Measurements from ENCODE around the gene DNM1. TPM values are rescaled to one million over a fixed set of nuclear protein-coding genes. Genes with fewer than 3 reads are reported as not detected.
"Not testable (repeated sequence)": the region's sequence is repeated elsewhere in the genome, so short reads cannot be mapped to it uniquely, and the experiment has no call there.

The DNM1 gene
- total RNA-seq, 1 experiment from 2014 or later, result 6.1 TPM

DNA sequence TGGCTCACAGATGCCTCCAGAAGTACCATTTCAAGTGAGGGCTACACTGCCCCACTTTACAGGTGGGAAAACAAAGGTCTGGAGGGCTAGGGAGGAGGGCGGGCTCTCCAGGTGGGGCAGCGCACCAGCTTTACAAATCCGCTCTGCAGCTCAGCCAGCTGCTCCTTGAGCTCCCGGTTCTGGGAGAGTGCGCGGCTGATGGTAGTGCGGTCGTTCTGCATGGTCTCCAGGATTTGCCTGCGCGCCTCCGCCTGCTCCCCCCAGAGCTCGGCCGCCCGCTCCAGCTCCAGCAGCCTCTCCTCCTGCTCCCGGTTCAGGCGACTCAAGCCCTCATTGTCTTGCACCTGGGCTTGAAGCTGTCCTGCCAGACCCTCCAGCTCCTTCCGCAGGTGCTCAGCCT is 57.2 kb downstream of the DNM1 start:
- DNase-seq (ENCODE audit: low spot score), result no peak
- in situ Hi-C loops (cut with HindIII; ENCODE audit: low sequenced_read_pairs), result no loop called here

DNA sequence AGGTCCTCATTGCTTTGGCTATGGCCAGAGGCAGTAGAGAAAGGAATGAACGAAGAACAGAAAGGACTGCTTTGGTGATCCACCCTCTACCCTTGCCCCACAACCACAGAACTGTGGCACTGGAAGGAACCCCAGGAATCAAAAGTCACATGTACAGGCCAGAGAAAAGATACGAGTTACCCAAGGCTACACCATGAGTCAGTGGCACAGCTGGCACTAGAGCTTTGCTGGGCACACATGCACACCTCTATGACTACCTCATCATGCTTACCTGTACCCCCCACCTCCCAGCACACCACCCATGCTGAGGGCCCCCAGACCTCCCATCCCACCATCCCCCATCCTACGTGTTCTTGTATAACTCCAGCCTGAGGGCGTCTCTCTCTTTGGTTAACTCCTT is 59.5 kb downstream of the DNM1 start:
- DNase-seq (ENCODE audit: low spot score), result no peak
- in situ Hi-C loops (cut with HindIII; ENCODE audit: low sequenced_read_pairs), result no loop called here

DNA sequence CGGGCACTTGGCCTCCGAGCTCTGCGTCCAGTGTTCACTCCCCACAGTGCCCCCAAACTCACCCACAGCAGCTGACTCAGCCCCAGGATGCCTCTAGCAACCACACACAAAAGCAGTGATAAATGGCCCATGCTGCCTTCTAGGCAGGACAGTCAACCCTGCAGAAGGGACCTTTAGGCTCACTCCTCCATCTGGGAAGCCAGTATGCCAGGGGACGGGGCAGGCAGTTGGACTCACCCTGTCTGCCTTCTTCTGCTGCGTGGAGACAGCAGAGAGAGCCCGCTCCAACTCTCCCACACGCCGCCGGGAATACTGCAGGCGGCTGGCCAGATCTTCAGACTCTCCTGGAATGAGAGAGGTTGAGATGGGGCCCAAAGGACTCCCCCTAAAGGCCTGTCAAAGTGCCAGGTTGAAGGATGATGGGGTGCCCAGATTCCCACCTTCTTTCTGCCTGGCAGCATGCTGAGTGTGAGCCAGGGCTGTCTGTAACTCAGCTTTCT is 62.2 kb downstream of the DNM1 start:
- no peak for DNase-seq (ENCODE audit: low spot score)
- in situ Hi-C loops (cut with HindIII; ENCODE audit: low sequenced_read_pairs), result no loop called here

DNA sequence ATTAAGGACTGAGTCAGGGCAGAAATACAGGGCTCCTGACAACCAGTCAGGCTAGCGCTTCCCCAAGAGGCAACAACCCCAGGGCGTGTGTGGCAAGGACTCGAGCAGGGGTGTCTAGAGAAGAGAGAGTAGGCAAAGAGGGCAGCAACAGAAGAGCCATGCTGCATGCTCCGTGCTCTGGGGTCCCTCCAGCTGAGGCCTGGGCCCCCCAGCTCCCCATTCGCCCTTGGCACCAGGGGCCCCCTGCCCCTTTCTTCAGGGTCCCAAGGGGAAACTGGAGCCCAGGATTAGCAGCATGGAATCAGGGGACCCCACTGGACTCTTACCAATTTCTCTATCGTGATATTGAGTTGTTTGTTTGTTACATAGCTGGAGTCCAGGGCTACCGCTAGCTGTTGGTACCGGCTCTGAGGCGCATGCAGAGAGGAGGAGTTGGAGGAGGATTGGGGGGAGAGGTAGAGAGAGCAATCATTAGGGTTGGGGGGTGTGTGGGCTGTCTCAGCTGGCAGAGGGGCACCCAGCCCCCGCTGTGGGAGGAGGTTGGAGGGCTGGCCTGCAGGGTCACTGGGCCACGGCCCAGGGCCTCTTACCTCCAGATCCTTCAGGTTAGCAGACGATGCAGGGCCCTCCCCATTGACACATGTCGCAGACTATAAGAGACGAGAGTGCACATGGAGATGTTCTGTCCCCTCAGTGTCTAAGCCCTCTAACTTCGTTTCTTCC is 63.9 kb downstream of the DNM1 start:
- DNase-seq (ENCODE audit: low spot score), result no peak
- in situ Hi-C loops (cut with HindIII; ENCODE audit: low sequenced_read_pairs), result no loop called here

DNA sequence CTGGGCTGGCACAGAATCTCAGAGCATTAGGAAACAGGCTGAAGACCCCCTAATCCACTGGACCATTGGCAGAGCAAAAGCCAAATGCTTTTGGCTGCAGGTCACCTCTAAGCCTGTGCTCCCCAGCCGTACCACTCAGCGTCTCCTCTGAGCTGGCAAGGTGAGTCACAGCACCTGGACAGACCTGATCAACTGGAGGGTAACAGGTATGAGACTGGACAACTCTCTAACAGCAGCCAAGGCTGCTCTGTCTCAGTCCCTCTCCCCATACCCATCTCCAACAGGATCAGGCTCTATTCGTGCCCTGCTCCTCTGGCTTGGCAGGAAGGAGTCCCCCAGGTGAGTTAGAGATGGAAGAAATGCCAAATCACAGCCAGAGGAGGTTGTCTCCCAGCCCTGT is 67.9 kb downstream of the DNM1 start:
- in situ Hi-C loops (cut with HindIII; ENCODE audit: low sequenced_read_pairs), result no loop called here
- DNase-seq (ENCODE audit: low spot score), result no peak

DNA sequence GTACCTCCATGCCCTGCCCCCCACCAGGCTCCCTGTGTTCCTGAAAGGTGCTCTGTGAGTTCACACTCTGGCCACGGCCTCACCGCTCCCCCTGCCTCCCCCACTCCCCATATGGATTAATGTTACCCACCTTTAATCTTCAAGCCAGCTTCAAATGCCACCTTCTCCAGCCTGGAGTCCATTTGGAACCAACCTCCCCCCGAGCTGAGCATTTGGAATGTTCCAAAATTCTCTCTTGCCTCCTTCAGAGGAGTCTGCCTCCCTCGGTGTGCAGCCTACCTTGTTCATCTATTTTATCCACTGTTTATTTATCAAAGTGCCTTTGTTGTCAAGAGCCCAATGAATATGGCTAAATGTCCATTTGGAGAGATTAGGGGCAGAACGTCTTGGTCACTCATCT is 68.3 kb downstream of the DNM1 start:
- in situ Hi-C loops (cut with HindIII; ENCODE audit: low sequenced_read_pairs), result no loop called here
- no peak for DNase-seq (ENCODE audit: low spot score)

DNA sequence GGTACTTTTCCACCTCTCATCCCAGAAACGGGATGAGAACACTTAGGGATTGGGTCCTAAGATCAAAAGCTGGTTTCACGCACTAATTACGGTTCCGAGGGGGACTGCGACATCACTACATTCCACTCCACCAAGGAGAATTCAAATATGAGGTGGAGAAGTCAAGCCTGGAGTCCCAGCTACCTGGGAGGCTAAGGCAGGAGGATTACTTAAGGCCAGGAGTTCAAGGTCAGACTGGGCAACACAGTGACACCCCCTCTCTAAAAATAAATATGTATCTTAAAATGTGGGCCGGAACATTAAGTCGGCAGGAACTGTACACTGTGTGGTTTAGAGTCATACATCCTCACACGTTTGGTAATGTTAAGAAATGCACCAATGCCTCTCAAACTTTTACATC is 71.1 kb downstream of the DNM1 start:
- DNase-seq (ENCODE audit: low spot score), result no peak
- in situ Hi-C loops (cut with HindIII; ENCODE audit: low sequenced_read_pairs), result no loop called here

DNA sequence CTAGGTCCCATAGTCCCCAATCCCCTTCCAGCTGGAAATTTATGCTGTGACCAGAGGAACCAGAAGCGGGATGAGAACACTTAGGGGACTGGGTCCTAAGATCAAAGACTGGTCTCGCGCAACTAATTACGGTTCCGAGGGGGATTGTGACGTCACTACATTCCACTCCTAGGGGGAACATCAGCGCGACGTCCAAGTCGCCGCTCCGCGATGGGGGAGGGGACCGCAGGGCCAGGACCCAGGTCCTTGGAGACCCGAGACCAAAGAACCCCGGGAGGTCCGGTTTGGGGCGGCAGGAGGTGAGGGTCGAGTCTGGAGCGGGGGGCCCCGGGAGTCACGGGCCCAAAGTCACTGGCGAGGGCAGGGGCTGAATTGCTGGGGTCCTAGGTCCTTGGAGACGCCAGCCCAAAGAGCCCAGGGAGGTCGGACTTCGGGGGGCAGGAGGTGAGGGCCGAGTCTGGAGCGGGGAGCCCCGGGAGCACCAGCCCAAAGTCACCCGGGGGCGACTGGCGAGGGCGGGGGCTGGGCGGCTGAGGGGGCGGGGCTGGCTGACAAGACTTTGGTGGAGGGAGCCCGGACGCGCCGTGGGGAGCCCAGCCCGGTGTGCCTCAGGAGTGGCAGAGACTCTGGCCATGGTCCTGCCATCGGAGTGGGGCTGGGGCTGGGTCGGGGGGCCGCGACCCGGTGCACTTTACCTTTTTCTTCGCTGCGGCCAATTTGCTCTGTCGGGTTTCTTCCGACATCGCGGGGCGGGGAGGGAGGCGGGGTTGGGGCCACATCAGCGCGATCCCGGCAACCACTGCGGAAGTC is 72.2 kb downstream of the DNM1 start, which contains the start of gene GOLGA2:
TSS of gene GOLGA2 (minus strand) at position 810 of the 810 bp plus-strand sequence. CDS start at position 779, 31 bp downstream.
- DNase-seq (ENCODE audit: low spot score), result peak; percentile 19
- in situ Hi-C loops (cut with HindIII; ENCODE audit: low sequenced_read_pairs), result no loop called here

DNA sequence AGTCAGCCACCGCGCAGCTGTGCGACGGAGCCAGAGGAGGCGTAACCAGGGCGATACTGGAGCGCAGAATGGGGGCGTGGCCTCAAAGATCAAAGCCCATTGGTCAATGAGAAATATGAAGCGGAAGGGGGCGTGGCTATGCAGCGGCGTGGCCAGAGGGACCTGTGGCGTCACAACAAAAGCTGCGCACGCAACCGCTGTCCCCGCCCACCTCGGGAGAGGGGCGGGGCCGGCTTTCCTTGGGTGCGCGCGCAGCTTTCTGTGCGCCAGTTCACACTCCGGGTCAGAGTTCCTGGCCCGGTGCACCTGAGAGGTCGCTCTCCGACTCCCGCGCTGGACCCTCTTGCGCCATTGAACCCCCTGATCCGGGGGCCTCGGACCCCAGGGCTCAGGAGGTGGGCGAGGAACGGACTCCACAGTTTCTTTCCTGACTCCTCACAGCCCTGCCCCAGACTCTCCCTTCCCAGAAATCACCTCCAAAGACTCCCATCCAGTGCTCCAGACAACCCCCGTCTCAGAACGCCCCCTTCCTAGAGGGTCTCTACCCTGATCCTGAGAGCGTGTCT is 72.9 kb downstream of the DNM1 start, which contains the start of gene SWI5:
TSS of gene SWI5 (plus strand) at position 269 of the 566 bp plus-strand sequence.
- DNase-seq (ENCODE audit: low spot score), result peak; percentile 99
- in situ Hi-C loops (cut with HindIII; ENCODE audit: low sequenced_read_pairs), result no loop called here

DNA sequence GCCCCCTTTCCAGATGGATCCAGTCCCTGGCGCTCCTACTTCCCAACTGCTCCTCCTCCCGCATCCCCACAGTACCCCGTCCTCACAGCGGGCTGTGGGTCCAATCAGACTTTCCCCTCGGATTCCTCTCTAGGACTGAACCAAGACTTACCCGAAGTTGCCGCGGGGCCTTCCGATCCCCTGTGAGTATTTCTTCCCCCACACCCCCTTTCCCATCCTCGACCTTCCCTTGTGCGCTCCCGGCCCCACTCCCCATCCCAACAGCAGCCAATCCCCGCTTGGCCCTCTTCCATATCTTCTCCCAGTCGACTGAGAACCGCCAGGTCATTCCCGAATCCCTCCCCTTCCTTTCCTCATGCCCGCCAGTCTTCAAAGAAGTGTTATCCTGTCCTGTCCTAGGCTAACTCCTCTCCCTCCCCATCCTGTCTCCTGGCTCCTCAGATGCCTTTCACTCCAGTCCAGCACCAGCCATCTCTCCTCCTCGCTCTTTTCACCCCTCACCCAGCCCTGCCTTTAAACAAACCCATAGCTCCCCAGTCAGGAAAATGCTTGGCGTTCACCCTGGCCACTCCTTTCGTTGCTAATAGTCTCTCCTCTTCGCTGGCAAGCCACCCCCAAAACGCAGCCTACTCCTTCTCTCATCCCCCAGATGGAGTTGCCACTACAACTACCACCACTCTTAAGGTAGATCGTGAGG is 73.5 kb downstream of the DNM1 start:
- peak; percentile 39 for DNase-seq (ENCODE audit: low spot score)
- in situ Hi-C loops (cut with HindIII; ENCODE audit: low sequenced_read_pairs), result no loop called here

DNA sequence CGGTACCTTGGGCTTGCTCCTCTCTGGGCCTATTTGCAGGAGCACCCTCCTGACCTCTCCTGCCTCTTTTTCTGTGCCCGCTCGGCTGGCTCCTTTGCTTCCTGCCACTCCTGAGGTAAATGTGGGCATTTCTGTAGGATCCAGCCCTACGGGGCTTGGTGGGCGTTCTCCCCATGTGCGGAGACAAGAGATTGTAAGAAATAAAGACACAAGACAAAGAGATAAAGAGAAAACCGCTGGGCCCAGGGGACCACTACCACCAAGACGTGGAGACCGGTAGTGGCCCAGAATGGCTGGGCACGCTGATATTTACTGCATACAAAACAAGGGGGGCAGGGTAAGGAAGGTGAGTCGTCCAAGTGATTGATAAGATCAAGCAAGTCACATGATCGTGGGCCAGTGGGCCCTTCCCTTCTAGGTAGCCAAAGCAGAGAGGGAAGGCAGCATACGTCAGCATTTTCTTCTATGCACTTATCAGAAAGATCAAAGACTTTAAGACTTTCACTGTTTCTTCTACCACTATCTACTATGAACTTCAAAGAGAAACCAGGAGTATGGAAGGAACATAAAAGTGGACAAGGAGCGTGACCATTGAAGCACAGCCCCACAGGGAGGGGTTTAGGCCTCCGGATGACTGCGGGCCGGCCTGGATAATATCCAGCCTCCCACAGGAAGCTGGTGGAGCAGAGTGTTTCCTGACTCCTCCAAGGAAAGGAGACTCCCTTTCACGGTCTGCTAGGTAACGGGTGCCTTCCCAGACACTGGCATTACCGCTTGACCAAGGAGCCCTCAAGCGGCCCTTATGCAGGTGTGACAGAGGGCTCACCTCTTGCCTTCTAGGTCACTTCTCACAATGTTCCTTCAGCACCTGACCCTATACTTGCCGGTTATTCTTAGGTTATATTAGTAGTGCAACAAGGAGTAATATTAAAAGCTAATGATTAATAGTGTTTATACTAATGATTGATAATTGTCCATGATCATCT is 76.2 kb downstream of the DNM1 start:
- DNase-seq (ENCODE audit: low spot score); in situ Hi-C loops (cut with HindIII; ENCODE audit: low sequenced_read_pairs): not testable (repeated sequence)

DNA sequence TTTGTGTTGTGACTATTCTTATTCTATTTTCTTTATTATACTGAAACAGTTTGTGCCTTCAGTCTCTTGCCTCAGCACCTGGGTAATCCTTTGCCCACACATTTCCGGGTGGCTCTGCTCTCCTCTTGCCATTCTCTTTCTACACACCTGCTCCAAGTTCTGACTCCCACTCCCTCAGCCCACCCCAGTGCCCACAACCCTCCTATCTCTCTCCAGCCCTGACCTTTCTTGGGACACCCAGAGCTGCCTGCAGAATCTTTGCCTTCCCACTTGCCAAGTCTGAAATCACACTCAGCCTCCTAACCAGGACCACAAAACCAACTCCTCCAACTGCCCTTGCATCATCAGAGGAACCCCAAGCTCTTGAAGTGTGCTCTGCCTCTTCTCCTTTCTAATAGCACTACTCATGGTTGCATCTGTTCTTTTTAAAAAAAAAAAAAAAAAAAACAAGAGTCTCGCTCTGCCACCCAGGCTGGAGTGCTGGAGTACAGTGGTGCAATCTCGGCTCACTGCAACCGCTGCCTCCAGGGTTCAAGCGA is 77.0 kb downstream of the DNM1 start:
- no peak for DNase-seq (ENCODE audit: low spot score)
- in situ Hi-C loops (cut with HindIII; ENCODE audit: low sequenced_read_pairs), result no loop called here

DNA sequence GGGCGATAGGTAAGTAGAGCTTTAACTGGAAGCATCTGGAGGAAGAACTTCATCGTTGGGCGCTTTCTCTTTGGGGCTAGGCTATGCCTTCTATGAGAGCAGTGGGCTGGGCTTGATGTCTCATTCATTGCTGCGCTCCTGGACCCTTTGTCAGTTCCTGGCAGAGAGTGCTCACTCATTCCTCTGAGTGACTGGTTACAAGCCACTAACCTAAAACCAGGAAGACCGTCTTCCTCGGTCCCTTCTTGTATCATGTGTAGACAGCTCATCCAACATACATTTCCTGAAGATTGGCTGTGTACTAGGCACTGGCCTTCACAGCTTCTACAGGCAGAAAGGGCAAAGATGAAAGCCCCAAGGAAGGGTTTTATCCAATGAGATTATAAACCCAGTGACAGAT is 79.3 kb downstream of the DNM1 start:
- no peak for DNase-seq (ENCODE audit: low spot score)
- in situ Hi-C loops (cut with HindIII; ENCODE audit: low sequenced_read_pairs), result no loop called here

DNA sequence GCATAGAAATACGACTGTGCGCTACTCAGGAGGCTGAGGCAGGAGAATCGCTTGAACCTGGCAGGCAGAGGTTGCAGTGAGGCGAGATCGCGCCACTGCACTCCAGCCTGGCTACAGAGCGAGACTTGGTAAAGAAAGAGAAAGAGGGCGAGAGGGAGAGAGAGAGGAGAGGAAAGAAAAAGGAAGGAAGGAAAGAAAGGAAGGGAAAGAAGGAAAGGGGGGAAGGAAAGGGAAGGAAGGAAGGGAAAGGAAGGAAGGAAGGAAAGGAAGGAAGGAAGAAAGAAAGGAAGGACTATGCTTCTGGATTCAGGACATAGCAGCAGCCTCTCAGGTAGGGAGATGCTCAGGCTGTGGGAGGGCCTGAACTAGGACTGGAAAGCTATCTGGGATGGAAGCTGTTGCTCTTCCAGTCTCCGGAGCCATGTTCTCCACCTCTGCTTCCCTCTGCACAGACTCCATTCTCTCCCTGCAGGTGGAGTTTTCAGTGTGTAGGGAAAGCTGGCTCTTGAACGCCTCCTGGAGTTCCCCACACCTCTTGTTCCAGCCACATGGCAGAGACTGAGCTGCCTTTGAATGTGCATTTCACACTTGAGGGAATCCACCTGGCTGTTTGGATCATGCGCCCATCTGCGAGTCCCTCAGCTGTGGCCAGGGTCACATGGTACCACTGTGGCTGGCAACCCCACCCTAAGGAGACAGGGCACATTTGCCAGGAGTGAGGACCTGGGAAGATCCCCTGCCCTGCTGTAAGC is 82.0 kb downstream of the DNM1 start:
- in situ Hi-C loops (cut with HindIII; ENCODE audit: low sequenced_read_pairs), result no loop called here
- peak; percentile 78 for DNase-seq (ENCODE audit: low spot score)

DNA sequence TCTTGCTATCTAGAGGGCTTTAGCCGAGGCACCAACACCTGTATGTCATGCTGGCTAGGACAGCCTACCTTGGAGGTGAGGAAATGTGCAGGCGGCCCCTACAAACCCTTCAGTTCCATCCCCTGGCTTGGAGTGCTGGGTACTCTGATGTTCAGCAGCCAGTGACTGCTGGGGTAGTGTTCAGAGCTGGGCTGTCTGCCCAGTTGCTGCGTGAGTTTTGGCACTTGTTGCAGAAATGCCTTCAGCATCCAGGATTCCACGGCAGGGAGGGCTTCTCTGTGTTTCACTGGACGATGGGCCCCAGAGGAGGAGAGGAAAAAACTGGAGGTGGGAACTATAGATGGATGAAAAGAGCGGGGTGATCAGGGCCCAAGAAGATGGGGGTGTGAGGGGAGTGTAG is 83.3 kb downstream of the DNM1 start:
- in situ Hi-C loops (cut with HindIII; ENCODE audit: low sequenced_read_pairs), result no loop called here
- peak; percentile 87 for DNase-seq (ENCODE audit: low spot score)

DNA sequence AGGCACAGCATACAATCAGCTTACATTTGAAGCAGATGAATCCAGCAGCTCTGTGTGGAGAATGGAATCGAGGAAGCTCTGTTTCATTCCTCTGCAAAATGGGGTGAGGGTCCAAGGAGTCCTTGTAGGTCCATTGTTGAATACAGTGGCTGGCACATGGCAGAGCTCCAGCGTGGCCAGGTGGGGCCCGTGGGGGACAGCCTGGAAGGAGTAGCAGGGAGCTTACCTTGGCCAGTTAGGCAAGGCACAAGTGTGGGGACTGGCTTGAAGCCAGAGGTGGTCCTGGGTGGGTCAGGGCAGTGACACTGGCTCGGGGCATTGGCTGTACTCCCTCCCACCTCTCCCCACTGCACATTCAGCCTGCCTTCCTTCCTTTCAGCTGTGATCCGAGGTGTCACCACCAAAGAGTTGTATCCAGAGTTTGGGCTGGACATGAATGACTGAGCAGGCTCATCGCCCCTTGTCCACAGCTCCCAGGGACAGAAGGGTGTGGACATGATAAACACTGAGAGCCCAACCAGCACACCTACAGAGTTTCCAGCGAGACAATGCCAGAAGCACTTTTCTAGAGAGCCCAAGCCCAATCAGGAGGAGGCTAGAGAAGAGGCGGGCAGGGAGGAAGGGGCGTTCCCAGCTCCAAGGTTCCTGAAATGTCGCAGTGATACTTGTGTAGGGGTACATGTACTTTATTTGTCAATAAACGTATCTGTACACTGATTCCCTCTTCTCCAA is 85.3 kb downstream of the DNM1 start:
- in situ Hi-C loops (cut with HindIII; ENCODE audit: low sequenced_read_pairs), result no loop called here
- no peak for DNase-seq (ENCODE audit: low spot score)

DNA sequence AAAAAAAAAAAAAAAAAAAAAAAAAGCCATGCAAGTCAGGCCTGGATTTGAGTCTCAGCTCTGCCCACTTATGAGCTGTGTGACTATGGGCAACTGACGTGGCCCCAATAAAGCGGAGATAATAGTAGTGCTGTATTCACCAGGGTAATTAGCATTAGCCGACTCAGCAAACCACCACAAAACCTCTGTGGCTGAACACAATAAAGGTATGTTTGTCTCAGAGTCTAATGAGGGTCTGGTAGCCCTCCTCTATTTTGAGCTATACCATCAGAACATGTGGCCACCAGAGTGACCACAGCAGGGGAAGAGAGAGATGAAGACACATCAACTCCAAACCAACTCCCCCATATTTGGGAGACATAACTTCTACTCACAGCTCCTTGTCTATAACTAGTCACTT is 88.8 kb downstream of the DNM1 start:
- in situ Hi-C loops (cut with HindIII; ENCODE audit: low sequenced_read_pairs), result no loop called here

More for the DNA sequence above, 88.8 kb downstream of the DNM1 start:
- DNase-seq (ENCODE audit: low spot score), result no peak

Data from G401 (cell line).